GM12878 (cell line): Measurements from ENCODE around the gene NHERF1.

Experiments
- ATF2 ChIP-seq: IDR thresholded peaks from 2 replicates; pipeline ENCODE4 v1.6.1; 2012; ENCODE audit warnings: low read length, inconsistent platforms
- BCL3 ChIP-seq: IDR thresholded peaks from 2 replicates; pipeline ENCODE4 v1.6.1; 2011; ENCODE audit warnings: borderline replicate concordance, low read depth, mild to moderate bottlenecking, moderate library complexity, low read length; ENCODE audit not compliant: insufficient read depth, poor library complexity, severe bottlenecking
- CBX5 ChIP-seq: sonication (generic); IDR thresholded peaks from 2 replicates; pipeline ENCODE4 v1.6.1; 2016; ENCODE audit warnings: low read depth, moderate library complexity, mild to moderate bottlenecking, inconsistent platforms
- EED ChIP-seq: sonication (generic); IDR thresholded peaks from 2 replicates; pipeline ENCODE4 v1.6.1; 2016; ENCODE audit warnings: antibody characterized with exemption, low read depth
- EP300 ChIP-seq, 2 experiments: fragments of 150-350 bp in 1 of 2; IDR thresholded peaks; 2 replicates each; pipeline ENCODE4 v1.6.1; 2011 to 2012; ENCODE audit warnings: low read depth in 2 of 2, low read length in 2 of 2, borderline replicate concordance in 1 of 2, improper control_type of control experiment in 1 of 2, inconsistent platforms in 1 of 2; ENCODE audit not compliant: control insufficient read depth in 1 of 2
- ESRRA ChIP-seq: IDR thresholded peaks from 2 replicates; pipeline ENCODE4 v1.6.1; 2012; ENCODE audit warnings: mild to moderate bottlenecking, low read length, improper control_type of control experiment
- EZH2 ChIP-seq: IDR thresholded peaks from 2 replicates; pipeline ENCODE4 v1.6.1; 2012; ENCODE audit warnings: low read depth, mild to moderate bottlenecking, control low read depth, inconsistent platforms, low read length, borderline replicate concordance; ENCODE audit not compliant: control insufficient read depth
- TF ChIP-seq, protein P1 (sequence below), 3 experiments: IDR thresholded peaks in 2 of 3; conservative IDR thresholded peaks in 1 of 3; 2 replicates each; pipeline ENCODE4 v1.5.1; 2011; ENCODE audit warnings: low read depth in 3 of 3, low read length in 3 of 3, mild to moderate bottlenecking in 3 of 3, control low read depth in 2 of 3, moderate library complexity in 2 of 3, inconsistent platforms in 1 of 3, mixed read lengths in 1 of 3; ENCODE audit not compliant: control insufficient read depth in 2 of 3, insufficient read depth in 1 of 3; ENCODE audit errors: extremely low read depth in 1 of 3
- TF ChIP-seq, protein P2 (sequence below): IDR thresholded peaks from 2 replicates; pipeline ENCODE4 v1.6.1; 2011; ENCODE audit warnings: low read depth, low read length, improper control_type of control experiment, borderline replicate concordance
- TF ChIP-seq, protein P3 (sequence below): IDR thresholded peaks from 2 replicates; pipeline ENCODE4 v1.6.1; 2011; ENCODE audit warnings: mild to moderate bottlenecking, low read depth, low read length, moderate library complexity; ENCODE audit not compliant: insufficient replicate concordance

GRCh38 chr17:74771319-74771914, 23.0 kb downstream of the NHERF1 start:
- TF ChIP-seq ESRRA (no peak), CBX5 (no peak), ATF2 (no peak), EP300 (IDR thresholded peaks at IDR 0.05; ENCODE audit: borderline replicate concordance in 1 of 2, control insufficient read depth in 1 of 2, low read depth in 2 of 2, low read length in 2 of 2) (no peak), EED (no peak), EZH2 (no peak), BCL3 (no peak)
- TF ChIP-seq, protein P1, sequence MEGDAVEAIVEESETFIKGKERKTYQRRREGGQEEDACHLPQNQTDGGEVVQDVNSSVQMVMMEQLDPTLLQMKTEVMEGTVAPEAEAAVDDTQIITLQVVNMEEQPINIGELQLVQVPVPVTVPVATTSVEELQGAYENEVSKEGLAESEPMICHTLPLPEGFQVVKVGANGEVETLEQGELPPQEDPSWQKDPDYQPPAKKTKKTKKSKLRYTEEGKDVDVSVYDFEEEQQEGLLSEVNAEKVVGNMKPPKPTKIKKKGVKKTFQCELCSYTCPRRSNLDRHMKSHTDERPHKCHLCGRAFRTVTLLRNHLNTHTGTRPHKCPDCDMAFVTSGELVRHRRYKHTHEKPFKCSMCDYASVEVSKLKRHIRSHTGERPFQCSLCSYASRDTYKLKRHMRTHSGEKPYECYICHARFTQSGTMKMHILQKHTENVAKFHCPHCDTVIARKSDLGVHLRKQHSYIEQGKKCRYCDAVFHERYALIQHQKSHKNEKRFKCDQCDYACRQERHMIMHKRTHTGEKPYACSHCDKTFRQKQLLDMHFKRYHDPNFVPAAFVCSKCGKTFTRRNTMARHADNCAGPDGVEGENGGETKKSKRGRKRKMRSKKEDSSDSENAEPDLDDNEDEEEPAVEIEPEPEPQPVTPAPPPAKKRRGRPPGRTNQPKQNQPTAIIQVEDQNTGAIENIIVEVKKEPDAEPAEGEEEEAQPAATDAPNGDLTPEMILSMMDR (IDR thresholded peaks at IDR 0.05 in 2 of 3, conservative IDR thresholded peaks at IDR 0.05 in 1 of 3; ENCODE audit: control insufficient read depth in 2 of 3, extremely low read depth in 1 of 3, insufficient read depth in 1 of 3, low read depth in 3 of 3, low read length in 3 of 3): no peak
- TF ChIP-seq, protein P2, sequence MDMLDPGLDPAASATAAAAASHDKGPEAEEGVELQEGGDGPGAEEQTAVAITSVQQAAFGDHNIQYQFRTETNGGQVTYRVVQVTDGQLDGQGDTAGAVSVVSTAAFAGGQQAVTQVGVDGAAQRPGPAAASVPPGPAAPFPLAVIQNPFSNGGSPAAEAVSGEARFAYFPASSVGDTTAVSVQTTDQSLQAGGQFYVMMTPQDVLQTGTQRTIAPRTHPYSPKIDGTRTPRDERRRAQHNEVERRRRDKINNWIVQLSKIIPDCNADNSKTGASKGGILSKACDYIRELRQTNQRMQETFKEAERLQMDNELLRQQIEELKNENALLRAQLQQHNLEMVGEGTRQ: no peak
- TF ChIP-seq, protein P3, sequence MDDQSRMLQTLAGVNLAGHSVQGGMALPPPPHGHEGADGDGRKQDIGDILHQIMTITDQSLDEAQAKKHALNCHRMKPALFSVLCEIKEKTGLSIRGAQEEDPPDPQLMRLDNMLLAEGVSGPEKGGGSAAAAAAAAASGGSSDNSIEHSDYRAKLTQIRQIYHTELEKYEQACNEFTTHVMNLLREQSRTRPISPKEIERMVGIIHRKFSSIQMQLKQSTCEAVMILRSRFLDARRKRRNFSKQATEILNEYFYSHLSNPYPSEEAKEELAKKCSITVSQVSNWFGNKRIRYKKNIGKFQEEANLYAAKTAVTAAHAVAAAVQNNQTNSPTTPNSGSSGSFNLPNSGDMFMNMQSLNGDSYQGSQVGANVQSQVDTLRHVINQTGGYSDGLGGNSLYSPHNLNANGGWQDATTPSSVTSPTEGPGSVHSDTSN: no peak
